ENCODE results near the gene TSSK1B.

- TF ChIP-seq POLR2A (IDR thresholded peaks at IDR 0.05; ENCODE audit: low read length) (no peak), GATA1 (IDR thresholded peaks at IDR 0.05; ENCODE audit: low read depth, low read length) (no peak)
These were observed 45.5 kb upstream of the TSSK1B start for GRCh38 chr5:113480243-113480642.
